Mesothelial cell of epicardium (in vitro differentiated cells): Measurements from ENCODE around the gene TPRG1L. TPM values are rescaled to one million over a fixed set of nuclear protein-coding genes. Genes with fewer than 3 reads are reported as not detected.

Experiments used
- DNase-seq, 2 experiments: peaks; one replicate each; pipeline ENCODE4 v3.0.0; 2021; ENCODE audit warnings: low spot score in 2 of 2; ENCODE audit not compliant: unreplicated experiment in 2 of 2
- H3K27ac Mint-ChIP-seq: 2 replicates; pipeline ENCODE4 v1.8.0; 2021; ENCODE audit warnings: mixed read lengths
- H3K27me3 Mint-ChIP-seq: 2 replicates; pipeline ENCODE4 v1.8.0; 2021; ENCODE audit warnings: low read depth, mixed read lengths
- H3K36me3 Mint-ChIP-seq: 2 replicates; pipeline ENCODE4 v1.8.0; 2021; ENCODE audit warnings: mixed read lengths
- H3K4me1 Mint-ChIP-seq: 2 replicates; pipeline ENCODE4 v1.8.0; 2021; ENCODE audit warnings: mixed read lengths
- H3K4me3 Mint-ChIP-seq: 2 replicates; pipeline ENCODE4 v1.8.0; 2021; ENCODE audit warnings: mild to moderate bottlenecking, moderate library complexity, mixed read lengths
- H3K9me3 Mint-ChIP-seq: 2 replicates; pipeline ENCODE4 v1.8.0; 2021; ENCODE audit warnings: mixed read lengths
- total RNA-seq: library from RNA; stranded (reverse); gene quantifications from 3 replicates; pipeline ENCODE4 v1.2.1, GENCODE V29; 2021
- TF ChIP-seq, protein P1 (sequence below): fragments of 200-600 bp; sonication (generic); IDR thresholded peaks from one replicate; pipeline ENCODE4 v1.5.0; 2021; ENCODE audit warnings: antibody characterized with exemption; ENCODE audit not compliant: unreplicated experiment

Gene TPRG1L
- total RNA-seq, 1 donor from 2014 or later: 15.7 TPM

DNA sequence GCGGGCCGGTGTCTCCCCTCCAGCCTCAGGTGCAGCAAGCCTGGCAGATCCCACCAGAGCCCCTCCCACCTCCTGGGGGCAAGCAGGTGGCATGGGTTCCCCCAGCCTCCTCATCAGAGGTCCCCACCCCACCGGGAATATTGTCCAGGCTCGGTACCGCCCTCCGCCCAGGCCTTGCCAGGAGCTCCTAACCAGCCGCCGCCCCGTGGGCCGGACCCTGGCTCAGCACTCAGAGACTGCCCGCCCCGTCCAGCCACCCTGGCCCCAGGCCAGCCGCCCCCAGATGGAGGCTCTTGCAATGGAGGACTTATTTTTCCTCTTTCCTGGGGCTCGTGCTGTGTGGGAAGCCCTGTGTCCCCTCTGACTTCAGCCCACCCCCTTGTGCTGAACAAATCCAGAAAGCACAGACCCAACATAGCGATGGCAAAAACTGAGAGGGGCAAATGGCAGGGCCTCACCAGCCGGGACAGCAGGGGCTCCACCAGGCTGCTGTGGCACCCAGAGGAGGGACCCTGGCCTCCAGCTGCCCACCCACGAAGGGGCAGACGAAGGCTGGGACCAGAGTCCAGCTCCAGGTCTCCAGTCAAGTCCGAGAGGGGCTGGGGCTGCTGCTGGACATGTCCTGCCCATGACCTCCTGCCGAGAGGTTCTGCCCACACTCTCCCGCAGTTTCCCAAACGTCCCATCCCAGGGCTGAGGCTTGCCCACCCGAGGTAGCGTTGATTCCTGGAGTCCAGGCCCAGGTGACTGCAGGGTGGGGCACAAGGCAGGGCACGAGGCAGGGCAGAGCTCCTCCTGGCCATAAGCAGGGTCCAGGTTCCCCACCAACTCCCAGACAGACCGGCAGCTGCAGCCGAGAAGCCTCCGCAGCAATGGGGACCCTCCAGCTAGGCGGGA lies 21.0 kb upstream of the TPRG1L start:
- DNase-seq: no peak
- Mint-ChIP-seq H3K4me3 (no peak overlapping the region), H3K27ac (no peak overlapping the region), H3K4me1 (peaks cover 13% of the 10 kb centered on the region), H3K36me3 (peaks cover 3% of the 10 kb centered on the region), H3K27me3 (no peaks in the 10 kb centered on the region), H3K9me3 (no peaks in the 10 kb centered on the region)
- TF ChIP-seq, protein P1, sequence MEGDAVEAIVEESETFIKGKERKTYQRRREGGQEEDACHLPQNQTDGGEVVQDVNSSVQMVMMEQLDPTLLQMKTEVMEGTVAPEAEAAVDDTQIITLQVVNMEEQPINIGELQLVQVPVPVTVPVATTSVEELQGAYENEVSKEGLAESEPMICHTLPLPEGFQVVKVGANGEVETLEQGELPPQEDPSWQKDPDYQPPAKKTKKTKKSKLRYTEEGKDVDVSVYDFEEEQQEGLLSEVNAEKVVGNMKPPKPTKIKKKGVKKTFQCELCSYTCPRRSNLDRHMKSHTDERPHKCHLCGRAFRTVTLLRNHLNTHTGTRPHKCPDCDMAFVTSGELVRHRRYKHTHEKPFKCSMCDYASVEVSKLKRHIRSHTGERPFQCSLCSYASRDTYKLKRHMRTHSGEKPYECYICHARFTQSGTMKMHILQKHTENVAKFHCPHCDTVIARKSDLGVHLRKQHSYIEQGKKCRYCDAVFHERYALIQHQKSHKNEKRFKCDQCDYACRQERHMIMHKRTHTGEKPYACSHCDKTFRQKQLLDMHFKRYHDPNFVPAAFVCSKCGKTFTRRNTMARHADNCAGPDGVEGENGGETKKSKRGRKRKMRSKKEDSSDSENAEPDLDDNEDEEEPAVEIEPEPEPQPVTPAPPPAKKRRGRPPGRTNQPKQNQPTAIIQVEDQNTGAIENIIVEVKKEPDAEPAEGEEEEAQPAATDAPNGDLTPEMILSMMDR: no peak

DNA sequence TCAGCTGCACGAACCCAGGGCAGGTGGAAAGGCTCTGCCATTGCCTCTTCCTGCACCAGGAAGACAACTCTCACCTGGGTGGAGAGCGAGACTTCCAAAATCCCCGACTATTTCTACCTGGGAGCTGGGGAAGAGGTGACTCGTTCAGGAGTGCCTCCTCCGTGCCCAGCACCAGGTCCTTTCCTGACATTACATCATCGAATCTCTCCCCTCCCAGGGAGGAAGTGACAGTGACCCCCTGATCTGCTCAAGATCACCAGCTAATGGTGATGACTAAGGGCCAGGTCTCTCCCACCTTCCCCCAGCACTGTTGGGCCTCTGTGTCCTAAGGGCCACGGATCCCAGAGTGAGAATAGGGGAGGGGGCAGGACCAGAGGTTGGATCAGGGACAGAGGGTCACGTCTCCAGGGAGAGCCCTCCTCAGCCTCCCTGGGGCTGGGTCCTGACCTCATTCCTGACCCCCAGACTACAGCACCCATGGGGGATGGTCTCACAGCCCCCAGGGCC lies 20.3 kb upstream of the TPRG1L start:
- no peaks in the 10 kb centered on the region for H3K9me3 Mint-ChIP-seq
- DNase-seq: no peak
- no peak overlapping the region for H3K4me3 Mint-ChIP-seq
- no peak overlapping the region for H3K27ac Mint-ChIP-seq
- TF ChIP-seq, protein P1: no peak
- H3K27me3 Mint-ChIP-seq: no peaks in the 10 kb centered on the region
- H3K4me1 Mint-ChIP-seq: peaks cover 16% of the 10 kb centered on the region
- peaks cover 3% of the 10 kb centered on the region for H3K36me3 Mint-ChIP-seq

DNA sequence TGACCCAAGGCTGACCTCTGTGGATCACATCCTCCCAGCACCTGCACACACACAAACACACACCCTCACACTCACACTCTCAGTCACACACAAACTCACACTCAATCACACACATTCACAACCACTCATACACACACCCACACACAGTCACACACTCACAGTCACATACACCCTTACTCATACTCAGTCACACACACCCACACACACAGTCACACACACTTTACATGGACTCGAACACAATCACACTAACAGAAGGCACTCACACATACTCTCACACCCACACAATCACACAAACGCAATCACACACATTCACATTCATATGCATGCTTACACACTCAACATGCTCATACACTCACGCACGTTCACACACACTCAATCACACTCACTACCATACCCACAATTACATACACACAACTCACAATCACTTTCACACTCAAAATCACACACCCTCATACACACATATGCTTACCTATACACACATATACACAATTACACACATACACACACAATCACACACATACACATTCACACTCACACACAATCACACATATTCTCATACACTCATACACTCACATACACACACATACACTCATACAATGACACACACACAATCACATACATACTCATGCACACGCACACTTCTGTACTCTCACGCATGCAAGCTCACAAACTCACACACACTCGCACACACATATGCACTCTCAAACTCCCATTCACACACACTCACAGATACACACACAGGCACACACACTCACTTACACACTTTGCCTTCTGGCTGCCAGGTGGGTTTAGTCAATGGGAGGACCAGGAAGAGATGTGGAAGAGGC lies 19.6 kb upstream of the TPRG1L start:
- Mint-ChIP-seq H3K27ac (no peak overlapping the region), H3K9me3 (no peaks in the 10 kb centered on the region), H3K4me3 (no peak overlapping the region), H3K36me3 (peaks cover 3% of the 10 kb centered on the region), H3K27me3 (no peaks in the 10 kb centered on the region), H3K4me1 (peaks cover 22% of the 10 kb centered on the region)
- TF ChIP-seq, protein P1: no peak
- DNase-seq: no peak

DNA sequence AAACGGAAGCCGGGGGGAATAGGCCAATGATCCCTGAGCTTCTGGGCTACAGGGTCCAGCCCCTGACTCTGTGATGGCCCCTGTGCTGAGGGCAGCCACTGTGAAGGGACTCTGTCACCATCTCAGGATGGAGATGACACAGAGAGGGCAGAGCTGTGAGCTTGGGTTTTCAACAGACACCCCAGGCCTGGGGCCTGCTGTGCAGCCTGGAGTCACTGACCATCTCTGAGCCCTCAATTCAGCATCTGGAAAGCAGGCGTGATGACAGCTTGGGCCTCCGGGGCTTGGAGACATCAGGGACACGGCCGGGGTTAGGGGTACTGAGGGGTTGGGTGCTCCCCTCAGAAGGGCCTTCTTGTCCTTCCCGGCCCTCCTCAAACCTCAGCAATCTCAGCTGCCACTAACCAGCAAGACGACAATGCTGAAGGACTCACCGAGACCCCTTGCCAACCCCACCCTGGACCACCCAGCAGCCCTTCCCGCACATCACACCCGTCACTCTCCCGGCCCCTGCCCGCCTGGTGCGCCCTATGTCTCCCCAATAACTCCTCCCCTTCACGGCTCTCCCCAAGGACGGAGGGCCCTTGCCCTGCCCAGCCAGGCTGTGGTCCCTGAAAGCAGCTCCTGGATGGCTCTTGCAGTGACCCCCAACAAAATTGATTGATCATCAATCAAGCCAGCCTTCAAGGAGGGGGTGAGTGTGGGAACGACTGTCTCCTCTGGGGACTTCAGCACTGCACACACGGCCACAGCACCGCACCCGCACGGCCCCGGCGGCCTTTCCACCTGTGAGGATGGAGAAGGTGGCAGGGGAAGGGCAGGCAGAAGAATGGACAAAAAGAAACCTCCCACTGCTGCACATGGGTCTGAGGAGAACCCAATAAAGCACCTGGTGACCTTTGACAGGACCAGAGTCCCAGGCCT lies 17.8 kb upstream of the TPRG1L start:
- Mint-ChIP-seq H3K36me3 (no peaks in the 10 kb centered on the region), H3K9me3 (no peaks in the 10 kb centered on the region), H3K27ac (peak overlapping the region; percentile 21), H3K27me3 (no peaks in the 10 kb centered on the region), H3K4me3 (no peak overlapping the region), H3K4me1 (peaks cover 31% of the 10 kb centered on the region)
- TF ChIP-seq, protein P1: no peak
- no peak for DNase-seq

DNA sequence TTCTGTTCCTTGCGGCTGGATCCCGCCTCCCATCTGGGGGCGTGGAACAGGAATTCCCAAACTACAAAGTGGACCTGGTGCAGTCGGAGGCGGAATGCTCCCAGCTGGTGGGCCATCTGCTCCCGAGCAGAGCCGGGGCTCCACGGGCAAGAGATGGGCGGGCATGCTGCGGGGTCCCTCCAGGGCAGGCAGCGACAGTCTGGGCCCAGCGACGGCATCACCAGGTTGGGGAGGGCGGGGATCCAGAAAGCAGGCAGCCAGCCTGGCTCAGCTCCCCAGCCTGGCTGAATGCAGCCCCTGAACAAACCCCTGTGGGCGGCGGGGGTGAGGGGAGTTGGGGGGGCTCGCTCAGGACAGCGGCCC lies 17.1 kb upstream of the TPRG1L start:
- Mint-ChIP-seq H3K4me3 (no peak overlapping the region), H3K27me3 (no peaks in the 10 kb centered on the region), H3K4me1 (peaks cover 37% of the 10 kb centered on the region), H3K9me3 (no peaks in the 10 kb centered on the region), H3K36me3 (no peaks in the 10 kb centered on the region), H3K27ac (no peak overlapping the region)
- no peak for DNase-seq
- TF ChIP-seq, protein P1: no peak
